DMS79 treated with DMSO at 0.1 percent for 48 hours (cell line): ENCODE measurements around the gene DDT.
"Not testable (repeated sequence)": the region's sequence is repeated elsewhere in the genome, so short reads cannot be mapped to it uniquely, and the experiment has no call there.

Experiments
- DNase-seq: peaks from one replicate; lab custom pipeline; 2025; lab: John Stamatoyannopoulos, UW

Gene DDT

GRCh38 chr22:23974345-23974744, at the start of gene DDT:
TSS of gene DDT (minus strand) at chr22:23974441. CDS start at chr22:23974414, 27 bp downstream.
- DNase-seq = not testable (repeated sequence)

GRCh38 chr22:24023204-24023789, 49.1 kb upstream of the DDT start:
- DNase-seq = no peak

- DNase-seq = no peak
These were observed 47.1 kb upstream of the DDT start for GRCh38 chr22:24021304-24021703.

GRCh38 chr22:24016156-24016555, 41.9 kb upstream of the DDT start:
- no peak for DNase-seq

GRCh38 chr22:24011735-24012068, 37.5 kb upstream of the DDT start:
- no peak for DNase-seq

- no peak for DNase-seq
These were observed 35.8 kb upstream of the DDT start for GRCh38 chr22:24010018-24010391.

- DNase-seq = no peak
These were observed 35.2 kb upstream of the DDT start for GRCh38 chr22:24009227-24010017.

- no peak for DNase-seq
These were observed 34.4 kb upstream of the DDT start for GRCh38 chr22:24008381-24009226.

- DNase-seq = no peak
These were observed 33.7 kb upstream of the DDT start for GRCh38 chr22:24008022-24008283.

- no peak for DNase-seq
These were observed 33.2 kb upstream of the DDT start for GRCh38 chr22:24007253-24008021.

- no peak for DNase-seq
These were observed 32.6 kb upstream of the DDT start for GRCh38 chr22:24006914-24007214.

- no peak for DNase-seq
These were observed 32.1 kb upstream of the DDT start for GRCh38 chr22:24006207-24006913.

- no peak for DNase-seq
These were observed 31.0 kb upstream of the DDT start, which contains the start of gene GSTT4 for GRCh38 chr22:24005201-24005600. TSS of gene GSTT4 (minus strand) at chr22:24005453. CDS start at chr22:24005356, 97 bp downstream.

GRCh38 chr22:24003887-24004286, 29.6 kb upstream of the DDT start:
- no peak for DNase-seq

- no peak for DNase-seq
These were observed 28.6 kb upstream of the DDT start for GRCh38 chr22:24002851-24003250.

- no peak for DNase-seq
These were observed 28.0 kb upstream of the DDT start for GRCh38 chr22:24002272-24002671.

GRCh38 chr22:24001314-24001713, 27.1 kb upstream of the DDT start:
- DNase-seq = no peak

- DNase-seq = not testable (repeated sequence)
These were observed 25.5 kb upstream of the DDT start for GRCh38 chr22:23999779-24000178.

- DNase-seq = no peak
These were observed 22.9 kb upstream of the DDT start for GRCh38 chr22:23997092-23997491.

GRCh38 chr22:23993581-23994177, 19.4 kb upstream of the DDT start:
- not testable (repeated sequence) for DNase-seq

- not testable (repeated sequence) for DNase-seq
These were observed 18.8 kb upstream of the DDT start for GRCh38 chr22:23993080-23993479.
